Ovary (tissue), 9 donors: ENCODE results near the gene AKT1S1. TPM values are rescaled to one million over a fixed set of nuclear protein-coding genes. Genes with fewer than 3 reads are reported as not detected.

Experiments
- DNase-seq, 5 donors: peaks; one replicate each; pipeline ENCODE4 v3.0.0-alpha.2; 2019 to 2020
- H3K27ac ChIP-seq, 2 donors: fragments of 200-600 bp; one replicate each; pipeline versions ENCODE4 v1.5.1 to v1.8.0; 2019 to 2022
- H3K27me3 ChIP-seq: fragments of 200-600 bp; one replicate; pipeline ENCODE4 v1.8.0; 2022
- H3K36me3 ChIP-seq: fragments of 200-600 bp; sonication (generic); one replicate; pipeline ENCODE4 v1.5.1; 2019
- H3K4me1 ChIP-seq: one replicate; pipeline ENCODE4 v1.8.1; 2013; ENCODE audit warnings: mild to moderate bottlenecking, moderate library complexity; ENCODE audit not compliant: insufficient read depth
- H3K4me3 ChIP-seq: fragments of 200-600 bp; sonication (generic); one replicate; pipeline ENCODE4 v1.5.1; 2017
- H3K9me3 ChIP-seq, 2 donors: fragments of 200-600 bp in 1 of 2; sonication (generic) in 1 of 2; one replicate each; pipeline versions ENCODE4 v1.5.1 to v1.8.1; 2013 to 2019; ENCODE audit warnings: mild to moderate bottlenecking in 1 of 2, moderate library complexity in 1 of 2
- CTCF ChIP-seq, 3 donors: fragments of 450-650 bp in 2 of 3; fragments of 200-600 bp in 1 of 3; IDR thresholded peaks; one replicate each; pipeline versions ENCODE4 v1.5.1 to v1.8.0; 2016 to 2022; ENCODE audit warnings: antibody characterized with exemption in 3 of 3, mild to moderate bottlenecking in 1 of 3
- EP300 ChIP-seq: sonication (generic); formaldehyde crosslinking; IDR thresholded peaks from one replicate; pipeline ENCODE4 v1.6.1; 2017; ENCODE audit warnings: antibody characterized with exemption
- POLR2A ChIP-seq: fragments of 450-650 bp; IDR thresholded peaks from one replicate; pipeline ENCODE4 v1.6.1; 2017; ENCODE audit warnings: antibody characterized with exemption, mild to moderate bottlenecking, moderate library complexity
- WGBS, 3 donors: extraction: QIAGEN DNeasy Blood & Tissue Kit in 1 of 3; methylation state at CpG; one replicate each; pipeline versions ENCODE4 v1.1.5 to v1.1.7; 2013 to 2017; 5-methylcytosine and 5-hydroxymethylcytosine counted together
- intact Hi-C, 4 donors: fragments of 100-400 bp; cut with DNase I; formaldehyde crosslinking; loops; one replicate each; pipeline versions ENCODE4 v1.11.0 to v1.15.1; 2022 to 2023
- polyA plus RNA-seq, 2 donors: library from polyadenylated mRNA; stranded (reverse); fragments of 200-250 nt in 1 of 2; fragments of 350-450 nt in 1 of 2; fragmentation: Illumina TruSeq in 1 of 2; extraction: RNeasy Lipid Tissue Mini Kit (QIAGEN cat#74804) in 1 of 2; gene quantifications; one replicate each; pipeline ENCODE4 v1.2.3, GENCODE V29; 2013 to 2014
- total RNA-seq, 7 donors: library from RNA; depleted of rRNA in 2 of 7; stranded (reverse); fragments of >200 nt in 2 of 7; fragmentation: NEBNext Ultra II Directional in 3 of 7; extraction: Animal tissue kit (Norgen Biotek cat#: 25700) in 3 of 7; gene quantifications; one replicate each; pipeline versions ENCODE4 v1.1.0 to v1.2.4, GENCODE V29; 2016 to 2023
- donor health status: DM: no; HTN: no; CAD: no; lungs with moderate emphysema.
- donor health status: DM: no; HTN: no; CAD: no.
- donor health status: Bipolar disorder and iron deficiency.
- donor health status: DM: yes; HTN: yes; CAD: no.
- donor health status: DM: no; HTN: no; CAD: no.
- donor health status: DM: yes; HTN: yes; CAD: no.

The AKT1S1 gene
- total and polyA plus RNA-seq, 9 donors, result 10.6 to 45.3 (median 30.0) TPM

- Histone ChIP-seq H3K27ac (no peak overlapping the region), H3K9me3 (no peaks in the 10 kb centered on the region), H3K4me3 (no peak overlapping the region), H3K27me3 (no peaks in the 10 kb centered on the region), H3K4me1 (peaks cover 4% of the 10 kb centered on the region), H3K36me3 (no peaks in the 10 kb centered on the region)
- DNase-seq, result no peak
- TF ChIP-seq EP300, result no peak
- no peak for TF ChIP-seq CTCF (IDR thresholded peaks at IDR 0.05)
- no peak for TF ChIP-seq POLR2A
- intact Hi-C loops, result no loop called here
- WGBS, 3 donors, result 87 to 89% (median 87%) methylated on average over 10 of the region's 10 CpGs
Observed at GRCh38 chr19:49847731-49848696, 29.1 kb downstream of the AKT1S1 start.

- no peak overlapping the region for H3K27ac ChIP-seq
- H3K4me1 ChIP-seq, result peaks cover 2% of the 10 kb centered on the region
- intact Hi-C loops, result no loop called here
- H3K9me3 ChIP-seq, result no peaks in the 10 kb centered on the region
- no peaks in the 10 kb centered on the region for H3K27me3 ChIP-seq
- TF ChIP-seq POLR2A (no peak), CTCF (IDR thresholded peaks at IDR 0.05) (no peak), EP300 (no peak)
- 76 to 83% (median 79%) methylated on average over 5 of the region's 5 CpGs for WGBS, 3 donors
- DNase-seq, result no peak
- H3K36me3 ChIP-seq, result no peaks in the 10 kb centered on the region
- no peak overlapping the region for H3K4me3 ChIP-seq
Observed at GRCh38 chr19:49846408-49846807, 30.7 kb downstream of the AKT1S1 start.

GRCh38 chr19:49845414-49845813 is 31.7 kb downstream of the AKT1S1 start:
- intact Hi-C loops, result no loop called here
- Histone ChIP-seq H3K36me3 (no peaks in the 10 kb centered on the region), H3K9me3 (no peaks in the 10 kb centered on the region), H3K4me1 (peaks cover 2% of the 10 kb centered on the region), H3K4me3 (no peak overlapping the region), H3K27ac (no peak overlapping the region), H3K27me3 (no peaks in the 10 kb centered on the region)
- WGBS, 3 donors, result 41 to 43% (median 42%) methylated on average over 3 of the region's 3 CpGs
- TF ChIP-seq CTCF (IDR thresholded peaks at IDR 0.05) (no peak), POLR2A (no peak), EP300 (no peak)
- no peak for DNase-seq

- no peaks in the 10 kb centered on the region for H3K9me3 ChIP-seq
- no peaks in the 10 kb centered on the region for H3K27me3 ChIP-seq
- WGBS, 3 donors, result 79 to 84% (median 79%) methylated on average over 18 of the region's 18 CpGs
- TF ChIP-seq POLR2A, result no peak
- TF ChIP-seq CTCF (IDR thresholded peaks at IDR 0.05), result no peak
- TF ChIP-seq EP300, result no peak
- H3K4me1 ChIP-seq, result no peaks in the 10 kb centered on the region
- no peak for DNase-seq
- H3K36me3 ChIP-seq, result no peaks in the 10 kb centered on the region
- H3K27ac ChIP-seq, result no peak overlapping the region
- intact Hi-C loops, result no loop called here
- H3K4me3 ChIP-seq, result no peak overlapping the region
Observed at GRCh38 chr19:49844138-49845095, 32.7 kb downstream of the AKT1S1 start.
